ENCODE measurements around the gene ROBO1. TPM values are rescaled to one million over a fixed set of nuclear protein-coding genes. Genes with fewer than 3 reads are reported as not detected.

Gene ROBO1
- total RNA-seq, 1 donor from 2014 or later: 31.7 TPM

DNA sequence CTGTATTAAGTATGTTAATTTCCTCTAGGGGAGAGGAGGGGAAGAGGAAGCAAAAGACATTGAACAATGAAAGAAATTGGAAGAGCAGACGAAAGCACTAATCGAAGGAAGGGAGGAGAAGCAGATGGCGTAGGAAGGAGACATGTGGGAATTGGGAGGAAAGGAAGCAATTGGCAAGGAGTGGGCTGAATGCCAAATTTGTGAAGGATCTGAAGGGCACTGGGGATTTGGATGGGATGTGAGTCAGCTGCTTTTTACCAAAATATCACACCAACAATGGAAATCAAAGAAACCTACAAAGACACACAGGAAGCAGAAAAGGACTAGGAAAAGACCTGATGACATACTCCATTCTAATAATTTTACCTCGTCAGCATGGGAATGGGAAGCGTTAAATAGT, 1029.8 kb downstream of the ROBO1 start:
- Histone ChIP-seq H3K4me3 (ENCODE audit: low read depth, low read length) (no peak overlapping the region), H3K36me3 (ENCODE audit: control insufficient read depth, insufficient read depth, low read length) (no peaks in the 10 kb centered on the region), H3K27me3 (ENCODE audit: control insufficient read depth, insufficient read depth, low read length) (no peaks in the 10 kb centered on the region)
- DNase-seq (ENCODE audit: low read depth): no peak
- TF ChIP-seq, protein P1, sequence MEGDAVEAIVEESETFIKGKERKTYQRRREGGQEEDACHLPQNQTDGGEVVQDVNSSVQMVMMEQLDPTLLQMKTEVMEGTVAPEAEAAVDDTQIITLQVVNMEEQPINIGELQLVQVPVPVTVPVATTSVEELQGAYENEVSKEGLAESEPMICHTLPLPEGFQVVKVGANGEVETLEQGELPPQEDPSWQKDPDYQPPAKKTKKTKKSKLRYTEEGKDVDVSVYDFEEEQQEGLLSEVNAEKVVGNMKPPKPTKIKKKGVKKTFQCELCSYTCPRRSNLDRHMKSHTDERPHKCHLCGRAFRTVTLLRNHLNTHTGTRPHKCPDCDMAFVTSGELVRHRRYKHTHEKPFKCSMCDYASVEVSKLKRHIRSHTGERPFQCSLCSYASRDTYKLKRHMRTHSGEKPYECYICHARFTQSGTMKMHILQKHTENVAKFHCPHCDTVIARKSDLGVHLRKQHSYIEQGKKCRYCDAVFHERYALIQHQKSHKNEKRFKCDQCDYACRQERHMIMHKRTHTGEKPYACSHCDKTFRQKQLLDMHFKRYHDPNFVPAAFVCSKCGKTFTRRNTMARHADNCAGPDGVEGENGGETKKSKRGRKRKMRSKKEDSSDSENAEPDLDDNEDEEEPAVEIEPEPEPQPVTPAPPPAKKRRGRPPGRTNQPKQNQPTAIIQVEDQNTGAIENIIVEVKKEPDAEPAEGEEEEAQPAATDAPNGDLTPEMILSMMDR (IDR thresholded peaks at IDR 0.05; ENCODE audit: insufficient read depth, low read length, poor library complexity, severe bottlenecking): no peak

DNA sequence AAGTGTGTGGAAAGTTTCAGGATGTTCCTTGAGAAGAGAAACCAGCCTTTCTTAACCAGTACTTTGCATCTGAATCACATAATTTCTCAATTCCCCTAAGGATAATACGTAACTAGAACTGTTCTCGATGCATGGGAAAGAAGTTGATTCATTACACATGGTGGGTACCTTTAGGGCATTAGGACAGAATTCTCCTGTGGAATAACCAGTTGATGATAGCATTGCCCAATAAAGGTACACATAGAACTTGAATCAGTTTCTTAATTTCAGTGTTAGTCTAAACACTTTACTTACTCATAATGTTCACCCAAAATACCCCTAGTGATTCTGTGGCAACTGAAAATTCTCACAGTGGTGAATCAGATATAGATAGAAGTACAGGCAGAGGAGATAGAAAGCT, 1030.9 kb downstream of the ROBO1 start:
- DNase-seq (ENCODE audit: low read depth): no peak
- Histone ChIP-seq H3K27me3 (ENCODE audit: control insufficient read depth, insufficient read depth, low read length) (no peaks in the 10 kb centered on the region), H3K4me3 (ENCODE audit: low read depth, low read length) (no peak overlapping the region), H3K36me3 (ENCODE audit: control insufficient read depth, insufficient read depth, low read length) (no peaks in the 10 kb centered on the region)
- TF ChIP-seq, protein P1 (IDR thresholded peaks at IDR 0.05; ENCODE audit: insufficient read depth, low read length, poor library complexity, severe bottlenecking): no peak

DNA sequence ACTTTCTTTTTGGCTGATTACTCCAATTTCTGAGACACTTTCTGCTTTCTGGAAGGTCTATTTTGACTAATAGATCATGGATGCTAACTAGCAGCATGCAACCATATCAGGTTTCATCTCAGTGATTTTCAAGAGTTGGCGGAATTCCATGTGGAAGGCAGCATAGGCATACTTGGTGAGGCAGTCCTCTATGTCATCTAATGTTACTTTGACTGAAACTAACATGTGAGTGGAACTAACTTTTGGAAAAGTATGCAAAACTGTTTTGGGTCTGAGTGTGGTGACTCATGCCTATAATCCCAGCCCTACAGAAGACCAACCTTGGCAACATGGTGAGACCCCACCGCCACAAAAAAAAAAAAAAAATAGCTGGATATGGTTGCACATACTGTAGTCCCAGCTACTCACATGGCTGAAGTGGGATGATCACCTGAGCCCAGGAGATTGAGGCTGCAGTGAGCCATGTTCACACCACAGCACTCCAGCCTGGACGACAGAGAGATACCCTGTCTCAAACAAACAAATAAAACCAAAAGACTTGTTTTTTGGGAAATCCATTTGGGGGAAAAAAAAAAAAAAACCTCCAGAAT, 1033.7 kb downstream of the ROBO1 start:
- DNase-seq (ENCODE audit: low read depth): no peak
- Histone ChIP-seq H3K36me3 (ENCODE audit: control insufficient read depth, insufficient read depth, low read length) (no peaks in the 10 kb centered on the region), H3K27me3 (ENCODE audit: control insufficient read depth, insufficient read depth, low read length) (no peaks in the 10 kb centered on the region), H3K4me3 (ENCODE audit: low read depth, low read length) (no peak overlapping the region)
- TF ChIP-seq, protein P1 (IDR thresholded peaks at IDR 0.05; ENCODE audit: insufficient read depth, low read length, poor library complexity, severe bottlenecking): no peak

DNA sequence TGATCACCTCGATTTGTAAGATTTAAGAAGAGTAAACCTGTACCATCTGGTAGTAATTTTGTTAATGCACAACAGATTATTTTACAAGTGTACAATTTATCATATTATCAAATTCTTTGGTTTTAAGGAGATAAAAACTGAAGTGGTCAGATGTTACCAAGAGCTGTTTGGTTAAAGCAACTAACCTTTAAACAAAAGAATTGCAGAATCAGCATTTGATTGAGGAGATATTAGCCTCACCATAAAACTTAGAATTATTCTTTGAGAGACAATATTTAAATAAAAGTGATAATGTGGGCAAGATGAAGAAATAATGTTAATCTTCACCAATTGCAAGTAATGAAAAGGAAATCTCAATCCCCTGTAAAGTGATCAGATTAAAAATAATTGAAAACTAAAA, 1034.9 kb downstream of the ROBO1 start:
- Histone ChIP-seq H3K36me3 (ENCODE audit: control insufficient read depth, insufficient read depth, low read length) (no peaks in the 10 kb centered on the region), H3K4me3 (ENCODE audit: low read depth, low read length) (no peak overlapping the region), H3K27me3 (ENCODE audit: control insufficient read depth, insufficient read depth, low read length) (no peaks in the 10 kb centered on the region)
- no peak for DNase-seq (ENCODE audit: low read depth)
- TF ChIP-seq, protein P1 (IDR thresholded peaks at IDR 0.05; ENCODE audit: insufficient read depth, low read length, poor library complexity, severe bottlenecking): no peak

DNA sequence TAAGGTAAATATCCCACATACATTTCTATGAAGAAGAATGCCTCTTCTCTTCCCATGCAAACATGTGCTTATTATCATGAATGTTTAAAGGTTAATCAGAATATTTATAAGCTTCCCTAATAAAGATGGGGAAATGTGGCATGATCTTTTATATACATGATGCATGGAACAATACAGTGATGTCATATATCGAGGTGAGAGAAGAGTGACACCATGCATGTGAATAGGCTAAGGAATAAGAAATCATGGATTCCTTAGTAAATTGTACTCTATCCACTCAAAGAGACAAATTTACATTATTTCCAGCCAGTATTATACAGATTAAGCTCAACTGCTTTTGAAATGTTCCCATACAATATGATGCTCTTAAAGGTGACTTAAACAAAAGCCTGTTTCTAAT, 1035.3 kb downstream of the ROBO1 start:
- Histone ChIP-seq H3K27me3 (ENCODE audit: control insufficient read depth, insufficient read depth, low read length) (no peaks in the 10 kb centered on the region), H3K36me3 (ENCODE audit: control insufficient read depth, insufficient read depth, low read length) (no peaks in the 10 kb centered on the region), H3K4me3 (ENCODE audit: low read depth, low read length) (no peak overlapping the region)
- TF ChIP-seq, protein P1 (IDR thresholded peaks at IDR 0.05; ENCODE audit: insufficient read depth, low read length, poor library complexity, severe bottlenecking): no peak
- DNase-seq (ENCODE audit: low read depth): no peak

DNA sequence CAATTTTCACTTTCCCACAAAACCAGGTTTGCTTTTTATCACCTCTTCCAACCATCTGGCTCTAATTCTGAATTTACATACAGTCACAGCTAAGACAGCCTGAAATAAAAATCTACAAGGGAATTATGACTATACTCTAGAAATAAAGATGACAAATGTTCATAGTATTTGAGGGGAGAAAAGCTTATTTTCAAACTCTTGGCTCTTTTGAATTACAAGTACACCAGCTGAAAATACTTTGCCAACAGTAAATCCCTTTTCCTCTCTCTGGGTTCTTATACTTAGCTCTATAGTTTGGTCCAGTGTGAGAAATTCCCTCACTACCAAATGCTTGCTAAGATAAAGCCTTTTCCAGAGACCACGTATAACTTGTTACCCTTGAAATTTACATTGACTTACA, 1037.9 kb downstream of the ROBO1 start:
- no peaks in the 10 kb centered on the region for H3K36me3 ChIP-seq (ENCODE audit: control insufficient read depth, insufficient read depth, low read length)
- TF ChIP-seq, protein P1 (IDR thresholded peaks at IDR 0.05; ENCODE audit: insufficient read depth, low read length, poor library complexity, severe bottlenecking): no peak

More for the DNA sequence above, 1037.9 kb downstream of the ROBO1 start:
- no peaks in the 10 kb centered on the region for H3K27me3 ChIP-seq (ENCODE audit: control insufficient read depth, insufficient read depth, low read length)
- no peak for DNase-seq (ENCODE audit: low read depth)
- no peak overlapping the region for H3K4me3 ChIP-seq (ENCODE audit: low read depth, low read length)
